ENCODE results near the gene SHANK1.

SHANK1 gene

GRCh38 chr19:50728084-50728737 is 8.6 kb upstream of the SHANK1 start:
- no peak for DNase-seq (ENCODE audit: low spot score)

GRCh38 chr19:50725911-50726230 is 6.3 kb upstream of the SHANK1 start:
- DNase-seq (ENCODE audit: low spot score): no peak

- no peak for DNase-seq (ENCODE audit: low spot score)
Observed at GRCh38 chr19:50725218-50725910, 5.8 kb upstream of the SHANK1 start.

GRCh38 chr19:50724522-50725217 is 5.1 kb upstream of the SHANK1 start:
- DNase-seq (ENCODE audit: low spot score): peak; percentile 100

- no peak for DNase-seq (ENCODE audit: low spot score)
Observed at GRCh38 chr19:50723735-50724521, 4.3 kb upstream of the SHANK1 start.

- DNase-seq (ENCODE audit: low spot score): no peak
Observed at GRCh38 chr19:50723069-50723468, 3.5 kb upstream of the SHANK1 start, which contains the start of gene CLEC11A. Gene CLEC11A (plus strand): TSS chr19:50723364. CDS start chr19:50723526, 162 bp downstream.

- DNase-seq (ENCODE audit: low spot score): no peak
Observed at GRCh38 chr19:50722201-50723013, 2.8 kb upstream of the SHANK1 start.

- no peak for DNase-seq (ENCODE audit: low spot score)
Observed at GRCh38 chr19:50721441-50722137, 2.0 kb upstream of the SHANK1 start.

GRCh38 chr19:50720921-50721381 is 1.3 kb upstream of the SHANK1 start:
- DNase-seq (ENCODE audit: low spot score): no peak

- DNase-seq (ENCODE audit: low spot score): no peak
Observed at GRCh38 chr19:50720181-50720920, 749 bp upstream of the SHANK1 start.

- DNase-seq (ENCODE audit: low spot score): no peak
Observed at GRCh38 chr19:50719119-50719435, 525 bp downstream of the SHANK1 start.

GRCh38 chr19:50718255-50719118 is 1.1 kb downstream of the SHANK1 start:
- DNase-seq (ENCODE audit: low spot score): no peak

GRCh38 chr19:50717891-50718254 is 1.7 kb downstream of the SHANK1 start:
- no peak for DNase-seq (ENCODE audit: low spot score)

- DNase-seq (ENCODE audit: low spot score): no peak
Observed at GRCh38 chr19:50717026-50717723, 2.4 kb downstream of the SHANK1 start.

GRCh38 chr19:50716178-50717025 is 3.2 kb downstream of the SHANK1 start:
- DNase-seq (ENCODE audit: low spot score): no peak

- DNase-seq (ENCODE audit: low spot score): no peak
Observed at GRCh38 chr19:50713556-50714236, 5.9 kb downstream of the SHANK1 start.

GRCh38 chr19:50712833-50713232 is 6.8 kb downstream of the SHANK1 start:
- DNase-seq (ENCODE audit: low spot score): no peak

Data from COLO829 (cell line).